OCI-LY1 (cell line): ENCODE data around the gene MCUB.

ENCODE experiments used
- H2AFZ ChIP-seq: fragments of 200-600 bp; sonication (generic), shearing (Covaris generic); 2 replicates; pipeline ENCODE4 v1.6.0; 2014; ENCODE audit warnings: antibody characterized with exemption, mild to moderate bottlenecking, low read length
- H3F3A ChIP-seq: fragments of 200-600 bp; sonication (generic), shearing (Covaris generic); 2 replicates; pipeline ENCODE4 v1.6.0; 2014; ENCODE audit warnings: mild to moderate bottlenecking, antibody characterized with exemption, low read length, moderate library complexity; ENCODE audit not compliant: insufficient read depth
- H3K27ac ChIP-seq: fragments of 200-600 bp; sonication (generic); 2 replicates; pipeline ENCODE4 v1.5.1; 2014; ENCODE audit warnings: low read length, mixed run types, mild to moderate bottlenecking, low read depth; ENCODE audit not compliant: poor library complexity, severe bottlenecking
- H3K27me3 ChIP-seq: fragments of 200-600 bp; sonication (generic); 2 replicates; pipeline ENCODE4 v1.6.0; 2014; ENCODE audit warnings: antibody characterized with exemption, mild to moderate bottlenecking, low read length, moderate library complexity; ENCODE audit not compliant: insufficient read depth
- H3K36me3 ChIP-seq: fragments of 200-600 bp; sonication (generic); 2 replicates; pipeline ENCODE4 v1.6.1; 2014; ENCODE audit warnings: mild to moderate bottlenecking, antibody characterized with exemption, low read length, moderate library complexity, mixed read lengths; ENCODE audit not compliant: insufficient read depth
- H3K4me1 ChIP-seq: fragments of 200-600 bp; sonication (generic); 2 replicates; pipeline ENCODE4 v1.5.1; 2014; ENCODE audit warnings: mild to moderate bottlenecking, low read length, moderate library complexity; ENCODE audit not compliant: insufficient read depth, severe bottlenecking
- H3K4me2 ChIP-seq: fragments of 200-600 bp; sonication (generic), shearing (Covaris generic); 2 replicates; pipeline ENCODE4 v1.6.1; 2014; ENCODE audit warnings: low read length
- H3K4me3 ChIP-seq: fragments of 200-600 bp; sonication (generic); 2 replicates; pipeline ENCODE4 v1.5.1; 2014; ENCODE audit warnings: low read length, low read depth, mild to moderate bottlenecking, mixed read lengths; ENCODE audit not compliant: poor library complexity, severe bottlenecking
- H3K79me2 ChIP-seq: fragments of 200-600 bp; shearing (Covaris generic); 2 replicates; pipeline ENCODE4 v1.6.1; 2016; ENCODE audit warnings: mixed run types, low read length, mixed read lengths; ENCODE audit not compliant: insufficient read depth
- H3K9ac ChIP-seq: fragments of 200-600 bp; sonication (generic), shearing (Covaris generic); 2 replicates; pipeline ENCODE4 v1.6.1; 2014; ENCODE audit warnings: mild to moderate bottlenecking, low read length, mixed read lengths
- H3K9me2 ChIP-seq: fragments of 200-600 bp; sonication (generic), shearing (Covaris generic); 2 replicates; pipeline ENCODE4 v1.6.1; 2014; ENCODE audit warnings: low read depth, mild to moderate bottlenecking, low read length, mixed read lengths
- H3K9me3 ChIP-seq: fragments of 200-600 bp; shearing (Covaris generic); 2 replicates; pipeline ENCODE4 v1.6.1; 2014; ENCODE audit warnings: low read length, mixed read lengths
- H4K20me1 ChIP-seq: fragments of 200-600 bp; sonication (generic), shearing (Covaris generic); 2 replicates; pipeline ENCODE4 v1.6.0; 2016; ENCODE audit warnings: mild to moderate bottlenecking, low read length; ENCODE audit not compliant: insufficient read depth
- EZH2 ChIP-seq: fragments of 200-600 bp; sonication (generic), shearing (Covaris generic); IDR thresholded peaks from 2 replicates; pipeline ENCODE4 v1.8.0; 2017; ENCODE audit warnings: borderline replicate concordance, mixed run types, mild to moderate bottlenecking, antibody characterized with exemption, low read length, moderate library complexity, mixed read lengths
- TF ChIP-seq, protein P1 (sequence below): fragments of 200-600 bp; sonication (generic), shearing (Covaris generic); IDR thresholded peaks from 2 replicates; pipeline ENCODE4 v1.5.1; 2017; ENCODE audit warnings: mild to moderate bottlenecking, antibody characterized with exemption, low read length, moderate library complexity, mixed read lengths

The MCUB gene

DNA sequence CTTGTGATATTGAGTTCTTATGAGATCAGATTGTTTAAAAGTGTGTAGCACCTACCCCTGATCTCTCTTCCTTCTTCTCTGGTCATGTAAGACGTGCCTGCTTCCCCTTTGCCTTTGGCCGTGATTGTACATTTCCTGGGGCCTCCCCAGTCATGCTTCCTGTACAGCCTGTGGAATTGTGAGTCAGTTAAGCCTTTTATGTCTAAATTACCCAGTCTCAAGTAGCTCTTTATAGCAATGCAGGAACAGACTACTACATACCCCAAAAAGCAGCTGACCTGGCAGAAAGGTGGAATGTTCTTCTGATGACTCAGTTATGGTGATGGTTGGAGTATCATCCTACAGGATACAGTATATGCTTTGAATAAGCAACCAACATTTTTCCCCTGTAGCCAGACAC, 11.4 kb upstream of the MCUB start:
- no peak overlapping the region for H2AFZ ChIP-seq
- H3K9ac ChIP-seq, result no peak overlapping the region
- H3K79me2 ChIP-seq, result no peaks in the 10 kb centered on the region
- TF ChIP-seq, protein P1, sequence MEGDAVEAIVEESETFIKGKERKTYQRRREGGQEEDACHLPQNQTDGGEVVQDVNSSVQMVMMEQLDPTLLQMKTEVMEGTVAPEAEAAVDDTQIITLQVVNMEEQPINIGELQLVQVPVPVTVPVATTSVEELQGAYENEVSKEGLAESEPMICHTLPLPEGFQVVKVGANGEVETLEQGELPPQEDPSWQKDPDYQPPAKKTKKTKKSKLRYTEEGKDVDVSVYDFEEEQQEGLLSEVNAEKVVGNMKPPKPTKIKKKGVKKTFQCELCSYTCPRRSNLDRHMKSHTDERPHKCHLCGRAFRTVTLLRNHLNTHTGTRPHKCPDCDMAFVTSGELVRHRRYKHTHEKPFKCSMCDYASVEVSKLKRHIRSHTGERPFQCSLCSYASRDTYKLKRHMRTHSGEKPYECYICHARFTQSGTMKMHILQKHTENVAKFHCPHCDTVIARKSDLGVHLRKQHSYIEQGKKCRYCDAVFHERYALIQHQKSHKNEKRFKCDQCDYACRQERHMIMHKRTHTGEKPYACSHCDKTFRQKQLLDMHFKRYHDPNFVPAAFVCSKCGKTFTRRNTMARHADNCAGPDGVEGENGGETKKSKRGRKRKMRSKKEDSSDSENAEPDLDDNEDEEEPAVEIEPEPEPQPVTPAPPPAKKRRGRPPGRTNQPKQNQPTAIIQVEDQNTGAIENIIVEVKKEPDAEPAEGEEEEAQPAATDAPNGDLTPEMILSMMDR, result no peak
- no peak for TF ChIP-seq EZH2
- H3K36me3 ChIP-seq, result no peaks in the 10 kb centered on the region
- no peaks in the 10 kb centered on the region for H3K9me2 ChIP-seq
- no peak overlapping the region for H3K4me3 ChIP-seq
- no peak overlapping the region for H3K27ac ChIP-seq
- no peaks in the 10 kb centered on the region for H4K20me1 ChIP-seq
- no peaks in the 10 kb centered on the region for H3K9me3 ChIP-seq
- no peaks in the 10 kb centered on the region for H3K4me1 ChIP-seq
- H3F3A ChIP-seq, result no peaks in the 10 kb centered on the region
- H3K4me2 ChIP-seq, result no peak overlapping the region
- H3K27me3 ChIP-seq, result no peaks in the 10 kb centered on the region

GRCh38 chr4:109552237-109552636, 7.8 kb upstream of the MCUB start:
- Histone ChIP-seq H3K27me3 (no peaks in the 10 kb centered on the region), H3K4me3 (no peak overlapping the region), H2AFZ (no peak overlapping the region), H4K20me1 (no peaks in the 10 kb centered on the region), H3K27ac (no peak overlapping the region), H3K79me2 (no peaks in the 10 kb centered on the region), H3F3A (no peaks in the 10 kb centered on the region), H3K4me1 (no peaks in the 10 kb centered on the region), H3K9ac (no peak overlapping the region), H3K9me2 (no peaks in the 10 kb centered on the region), H3K4me2 (no peak overlapping the region), H3K36me3 (no peaks in the 10 kb centered on the region), H3K9me3 (no peaks in the 10 kb centered on the region)
- TF ChIP-seq EZH2, result no peak
- TF ChIP-seq, protein P1, result no peak

DNA sequence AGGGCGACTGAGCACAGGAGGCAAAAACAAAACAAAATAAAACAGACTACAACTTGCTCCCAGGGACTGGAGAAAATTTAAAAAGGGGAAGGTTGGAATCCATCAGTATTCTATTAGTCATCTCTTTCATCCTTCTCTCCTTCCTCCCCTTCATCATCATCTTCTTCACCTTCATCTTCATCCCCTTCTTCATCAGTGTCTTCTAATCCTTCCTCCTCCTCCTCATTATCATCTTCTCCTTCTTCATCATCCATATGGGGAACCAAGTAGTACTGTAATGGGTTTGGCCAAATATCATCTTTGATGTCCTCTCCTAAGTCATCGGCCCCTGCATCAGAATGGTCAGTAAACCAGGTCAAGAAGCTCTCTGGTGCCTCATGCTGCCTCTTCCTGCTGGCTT, 6.9 kb upstream of the MCUB start:
- no peak overlapping the region for H2AFZ ChIP-seq
- no peaks in the 10 kb centered on the region; the same call in 1 of the 2 replicates for H3K36me3 ChIP-seq
- H3K27me3 ChIP-seq, result no peaks in the 10 kb centered on the region
- TF ChIP-seq, protein P1, result no peak
- no peak for TF ChIP-seq EZH2
- H3K4me2 ChIP-seq, result no peak overlapping the region
- no peaks in the 10 kb centered on the region for H4K20me1 ChIP-seq
- H3K9me3 ChIP-seq, result no peaks in the 10 kb centered on the region
- no peaks in the 10 kb centered on the region for H3F3A ChIP-seq
- no peak overlapping the region for H3K27ac ChIP-seq
- no peak overlapping the region for H3K4me3 ChIP-seq
- no peak overlapping the region for H3K9ac ChIP-seq
- H3K4me1 ChIP-seq, result no peaks in the 10 kb centered on the region
- no peaks in the 10 kb centered on the region for H3K79me2 ChIP-seq
- no peaks in the 10 kb centered on the region for H3K9me2 ChIP-seq
